OCI-LY7 (cell line): ENCODE results near the gene ARHGEF39. TPM values are rescaled to one million over a fixed set of nuclear protein-coding genes. Genes with fewer than 3 reads are reported as not detected.

ENCODE experiments used
- BruUV-seq: library from RNA; stranded (reverse); fragments of 400-500 nt; replicated peaks from 2 replicates; lab custom pipeline; 2021; lab: Mats Ljungman, UMichigan
- CTCF ChIA-PET: fragments of 300-600 bp; sonication (Branson Sonifier 250); formaldehyde crosslinking; loops from one replicate; lab custom pipeline; 2022; ENCODE audit warnings: antibody characterized with exemption; ENCODE audit not compliant: unreplicated experiment; lab: Charles Lee
- POLR2A ChIA-PET: fragments of 300-600 bp; sonication (Branson Sonifier 250); formaldehyde crosslinking; loops from one replicate; lab custom pipeline; 2022; ENCODE audit warnings: antibody characterized with exemption; lab: Charles Lee
- DNase-seq: peaks from one replicate; pipeline ENCODE4 v3.0.0-alpha.2; 2015; ENCODE audit warnings: low spot score
- H2AFZ ChIP-seq: fragments of 200-600 bp; sonication (generic), shearing (Covaris generic); 2 replicates; pipeline ENCODE4 v1.6.1; 2014; ENCODE audit warnings: mild to moderate bottlenecking, antibody characterized with exemption, low read length, moderate library complexity
- H3K27ac ChIP-seq: fragments of 200-600 bp; sonication (generic); 2 replicates; pipeline ENCODE4 v1.5.1; 2014; ENCODE audit warnings: mixed run types, low read depth, mild to moderate bottlenecking, moderate library complexity, low read length, inconsistent platforms; ENCODE audit not compliant: poor library complexity, severe bottlenecking
- H3K36me3 ChIP-seq: fragments of 200-600 bp; sonication (generic); 2 replicates; pipeline ENCODE4 v1.6.1; 2014; ENCODE audit warnings: mild to moderate bottlenecking, antibody characterized with exemption, low read length, moderate library complexity, mixed read lengths; ENCODE audit not compliant: insufficient read depth
- H3K4me1 ChIP-seq: fragments of 200-600 bp; sonication (generic); 2 replicates; pipeline ENCODE4 v1.5.1; 2014; ENCODE audit warnings: mild to moderate bottlenecking, low read length; ENCODE audit not compliant: insufficient read depth, poor library complexity, severe bottlenecking
- H3K4me2 ChIP-seq: fragments of 200-600 bp; sonication (generic); 2 replicates; pipeline ENCODE4 v1.6.1; 2014; ENCODE audit warnings: mild to moderate bottlenecking, low read length
- H3K4me3 ChIP-seq: fragments of 200-600 bp; sonication (generic); 2 replicates; pipeline ENCODE4 v1.5.1; 2014; ENCODE audit warnings: mild to moderate bottlenecking, low read depth, low read length; ENCODE audit not compliant: poor library complexity, severe bottlenecking
- H3K79me2 ChIP-seq: fragments of 200-600 bp; sonication (generic); 2 replicates; pipeline ENCODE4 v1.6.1; 2016; ENCODE audit warnings: low read depth, mild to moderate bottlenecking, low read length, moderate library complexity, mixed read lengths; ENCODE audit not compliant: insufficient read depth
- H3K9me2 ChIP-seq: fragments of 200-600 bp; sonication (generic); 2 replicates; pipeline ENCODE4 v1.6.1; 2016; ENCODE audit warnings: mild to moderate bottlenecking, low read length, mixed read lengths; ENCODE audit not compliant: insufficient read depth
- H3K9me3 ChIP-seq: fragments of 200-600 bp; sonication (generic); 2 replicates; pipeline ENCODE4 v1.6.1; 2014; ENCODE audit warnings: mild to moderate bottlenecking, mixed run types, low read length, mixed read lengths
- H4K20me1 ChIP-seq: fragments of 200-600 bp; sonication (generic); 2 replicates; pipeline ENCODE4 v1.6.1; 2014; ENCODE audit warnings: mild to moderate bottlenecking, antibody characterized with exemption, low read length, moderate library complexity, mixed read lengths; ENCODE audit not compliant: insufficient read depth
- CTCF ChIP-seq: fragments of 200-600 bp; sonication (generic); conservative IDR thresholded peaks from 2 replicates; pipeline ENCODE4 v1.5.1; 2014; ENCODE audit warnings: mild to moderate bottlenecking, antibody characterized with exemption, low read length, moderate library complexity, mixed read lengths
- EZH2phosphoT487 ChIP-seq: fragments of 200-600 bp; sonication (generic); IDR thresholded peaks from 2 replicates; pipeline ENCODE4 v1.6.1; 2018; ENCODE audit warnings: low read depth, borderline replicate concordance, mild to moderate bottlenecking, mixed run types, antibody characterized with exemption, low read length, moderate library complexity, mixed read lengths
- intact Hi-C: fragments of 100-400 bp; cut with micrococcal nuclease; formaldehyde crosslinking; loops from one replicate; pipeline ENCODE4 v1.10.0; 2022; ENCODE audit not compliant: unreplicated experiment
- microRNA-seq: library from miRNA; unstranded; fragments of <30 nt; microRNA quantifications from one replicate; pipeline ENCODE4 v1.2.0, GENCODE V29; 2022; ENCODE audit warnings: borderline replicate concordance
- small RNA-seq: library from RNA; depleted of rRNA; stranded (forward); fragments of <200 nt; gene quantifications from one replicate; pipeline ENCODE3, GENCODE V24; 2014
- total RNA-seq, 2 experiments: library from RNA; depleted of rRNA in 1 of 2; stranded (reverse); fragments of >200 nt in 1 of 2; shearing (Covaris generic) in 1 of 2; gene quantifications; 2 replicates each; pipeline ENCODE4 v1.2.3, GENCODE V29; 2014 to 2022

The ARHGEF39 gene
- total RNA-seq, 2 experiments from 2014 or later: 30.8 to 48.1 TPM

- DNase-seq: no peak
- H3K9me2 ChIP-seq: no peaks in the 10 kb centered on the region
- H3K27ac ChIP-seq: no peak overlapping the region
- ChIA-PET POLR2A (no interaction called here), CTCF (no interaction called here)
- H4K20me1 ChIP-seq: no peaks in the 10 kb centered on the region
- no peaks in the 10 kb centered on the region for H3K9me3 ChIP-seq
- peaks cover 65% of the 10 kb centered on the region for H3K36me3 ChIP-seq
- BruUV-seq: no TSS peak
- TF ChIP-seq CTCF (no peak), EZH2phosphoT487 (no peak)
- no peak overlapping the region for H2AFZ ChIP-seq
- intact Hi-C loops: loop anchor here (10.0 kb wide), 1 partner anchor 535 kb away; the partner anchor contains the start of genes FANCG and VCP
- H3K4me1 ChIP-seq: peaks cover 21% of the 10 kb centered on the region
- no peak overlapping the region for H3K4me2 ChIP-seq
- no peak overlapping the region for H3K4me3 ChIP-seq
- H3K79me2 ChIP-seq: peaks cover 15% of the 10 kb centered on the region
Observed at GRCh38 chr9:35609820-35610163, 55.2 kb downstream of the ARHGEF39 start.

Small RNA genes within 50 kb of the gene (microRNA-seq; reads per million reads assigned to microRNA genes)
- not detected for gene MIR6852

Small RNA genes within 50 kb of the gene (small RNA-seq; reads per million reads assigned to genes)
- gene RMRP (not detected), gene RN7SL22P (not detected)

Other genes starting within 250 kb of the ARHGEF39 start
- gene RUSC2, start 175.1 kb downstream of the ARHGEF39 start, total RNA-seq (2014; rRNA removed; shearing (Covaris generic)): not detected in 2 replicates
- gene RUSC2, start 175.1 kb downstream of the ARHGEF39 start, total RNA-seq (2022): not detected in 2 replicates
- gene TESK1, start 59.9 kb downstream of the ARHGEF39 start, total RNA-seq (2014; rRNA removed; shearing (Covaris generic)): 15.0 and 18.3 TPM in 2 replicates
- 36.9 and 42.2 TPM in 2 replicates for gene TESK1, start 59.9 kb downstream of the ARHGEF39 start, total RNA-seq (2022)
- 91.4 and 107 TPM in 2 replicates for gene CD72, start 46.8 kb downstream of the ARHGEF39 start, total RNA-seq (2014; rRNA removed; shearing (Covaris generic))
- 63.0 and 67.6 TPM in 2 replicates for gene CD72, start 46.8 kb downstream of the ARHGEF39 start, total RNA-seq (2022)
- 176 and 210 TPM in 2 replicates for gene SIT1, start 14.3 kb downstream of the ARHGEF39 start, total RNA-seq (2014; rRNA removed; shearing (Covaris generic))
- gene SIT1, start 14.3 kb downstream of the ARHGEF39 start, total RNA-seq (2022): 93.0 and 121 TPM in 2 replicates
- gene RMRP, start 7.2 kb downstream of the ARHGEF39 start, total RNA-seq (2014; rRNA removed; shearing (Covaris generic)): 21,739 and 26,575 TPM in 2 replicates
- gene RMRP, start 7.2 kb downstream of the ARHGEF39 start, total RNA-seq (2022): 4,033 and 12,624 TPM in 2 replicates
- 16.5 and 20.3 TPM in 2 replicates for gene CCDC107, start 6.9 kb downstream of the ARHGEF39 start, total RNA-seq (2014; rRNA removed; shearing (Covaris generic))
- gene CCDC107, start 6.9 kb downstream of the ARHGEF39 start, total RNA-seq (2022): 10.0 and 11.4 TPM in 2 replicates
- 0.10 and 0.16 TPM in 2 replicates for gene CA9, start 8.7 kb upstream of the ARHGEF39 start, total RNA-seq (2014; rRNA removed; shearing (Covaris generic))
- not detected in 2 replicates for gene CA9, start 8.7 kb upstream of the ARHGEF39 start, total RNA-seq (2022)
- 0.44 TPM in 1 of 2 replicates, not detected in the other for gene TPM2, start 24.7 kb upstream of the ARHGEF39 start, total RNA-seq (2014; rRNA removed; shearing (Covaris generic))
- gene TPM2, start 24.7 kb upstream of the ARHGEF39 start, total RNA-seq (2022): 2.5 and 3.8 TPM in 2 replicates
- gene TLN1, start 67.0 kb upstream of the ARHGEF39 start, total RNA-seq (2014; rRNA removed; shearing (Covaris generic)): 87.5 and 98.8 TPM in 2 replicates
- gene TLN1, start 67.0 kb upstream of the ARHGEF39 start, total RNA-seq (2022): 169 and 177 TPM in 2 replicates
- gene CREB3, start 67.5 kb upstream of the ARHGEF39 start, total RNA-seq (2014; rRNA removed; shearing (Covaris generic)): 16.8 and 18.2 TPM in 2 replicates
- 21.9 and 23.0 TPM in 2 replicates for gene CREB3, start 67.5 kb upstream of the ARHGEF39 start, total RNA-seq (2022)
- gene GBA2, start 84.0 kb upstream of the ARHGEF39 start, total RNA-seq (2014; rRNA removed; shearing (Covaris generic)): 66.0 and 75.4 TPM in 2 replicates
- 68.2 and 70.4 TPM in 2 replicates for gene GBA2, start 84.0 kb upstream of the ARHGEF39 start, total RNA-seq (2022)
- gene RGP1, start 84.1 kb upstream of the ARHGEF39 start, total RNA-seq (2014; rRNA removed; shearing (Covaris generic)): 12.3 and 13.5 TPM in 2 replicates
- gene RGP1, start 84.1 kb upstream of the ARHGEF39 start, total RNA-seq (2022): 27.1 and 31.3 TPM in 2 replicates
- 0.67 and 2.3 TPM in 2 replicates for gene MSMP, start 89.1 kb upstream of the ARHGEF39 start, total RNA-seq (2014; rRNA removed; shearing (Covaris generic))
- gene MSMP, start 89.1 kb upstream of the ARHGEF39 start, total RNA-seq (2022): 4.1 and 4.4 TPM in 2 replicates
- gene NPR2, start 126.4 kb upstream of the ARHGEF39 start, total RNA-seq (2014; rRNA removed; shearing (Covaris generic)): 3.0 and 9.8 TPM in 2 replicates
- gene NPR2, start 126.4 kb upstream of the ARHGEF39 start, total RNA-seq (2022): 3.5 and 4.7 TPM in 2 replicates
- 1.1 and 3.9 TPM in 2 replicates for gene SPAG8, start 147.1 kb upstream of the ARHGEF39 start, total RNA-seq (2014; rRNA removed; shearing (Covaris generic))
- 3.6 and 5.1 TPM in 2 replicates for gene SPAG8, start 147.1 kb upstream of the ARHGEF39 start, total RNA-seq (2022)
- 74.3 and 82.5 TPM in 2 replicates for gene HINT2, start 149.8 kb upstream of the ARHGEF39 start, total RNA-seq (2014; rRNA removed; shearing (Covaris generic))
- gene HINT2, start 149.8 kb upstream of the ARHGEF39 start, total RNA-seq (2022): 83.1 and 84.5 TPM in 2 replicates
- gene FAM221B, start 163.5 kb upstream of the ARHGEF39 start, total RNA-seq (2014; rRNA removed; shearing (Covaris generic)): not detected in 2 replicates
- gene FAM221B, start 163.5 kb upstream of the ARHGEF39 start, total RNA-seq (2022): not detected in 2 replicates
- gene TMEM8B, start 164.0 kb upstream of the ARHGEF39 start, total RNA-seq (2014; rRNA removed; shearing (Covaris generic)): 3.1 and 3.2 TPM in 2 replicates
- gene TMEM8B, start 164.0 kb upstream of the ARHGEF39 start, total RNA-seq (2022): 15.7 and 19.1 TPM in 2 replicates
- gene OR13J1, start 205.2 kb upstream of the ARHGEF39 start, total RNA-seq (2014; rRNA removed; shearing (Covaris generic)): not detected in 2 replicates
- gene OR13J1, start 205.2 kb upstream of the ARHGEF39 start, total RNA-seq (2022): not detected in 2 replicates
- gene HRCT1, start 241.0 kb upstream of the ARHGEF39 start, total RNA-seq (2014; rRNA removed; shearing (Covaris generic)): not detected in 2 replicates
- gene HRCT1, start 241.0 kb upstream of the ARHGEF39 start, total RNA-seq (2022): not detected in 2 replicates
- gene SPAAR, start 244.3 kb upstream of the ARHGEF39 start, total RNA-seq (2014; rRNA removed; shearing (Covaris generic)): not detected in 2 replicates
- not detected in 2 replicates for gene SPAAR, start 244.3 kb upstream of the ARHGEF39 start, total RNA-seq (2022)